Natural killer cell treated with Interleukin-12 subunit alpha and Interleukin-12 subunit beta and Interleukin-15 and Interleukin-18, amount 100 ng/mL, for 72 hours (primary cell): Measurements from ENCODE around the gene USP22. TPM values are rescaled to one million over a fixed set of nuclear protein-coding genes. Genes with fewer than 3 reads are reported as not detected.
"Not testable (repeated sequence)": the region's sequence is repeated elsewhere in the genome, so short reads cannot be mapped to it uniquely, and the experiment has no call there.

Experiments
- ATAC-seq, 2 donors: fragments of 150-1000 bp; cut with Tn5 transposase in 1 of 2; sonication (Bioruptor Pico), chemical (Tn5 transposase) in 1 of 2; 2 replicates each; pipeline ENCODE4 v1.10.0; 2021
- DNase-seq: peaks from one replicate; pipeline ENCODE4 v3.0.0; 2022; ENCODE audit warnings: low spot score
- H3K27ac Mint-ChIP-seq, 2 donors: 1 replicate in 1 of 2; 2 replicates in 1 of 2; pipeline ENCODE4 v1.8.0; 2022; ENCODE audit warnings: mixed read lengths in 2 of 2, mild to moderate bottlenecking in 1 of 2, moderate library complexity in 1 of 2
- H3K27me3 Mint-ChIP-seq, 2 donors: 1 replicate in 1 of 2; 2 replicates in 1 of 2; pipeline ENCODE4 v1.8.0; 2022; ENCODE audit warnings: mixed read lengths in 2 of 2
- H3K36me3 Mint-ChIP-seq: one replicate; pipeline ENCODE4 v1.8.0; 2022; ENCODE audit warnings: mixed read lengths
- H3K4me1 Mint-ChIP-seq, 2 donors: 1 replicate in 1 of 2; 2 replicates in 1 of 2; pipeline ENCODE4 v1.8.0; 2022; ENCODE audit warnings: low read depth in 2 of 2, mixed read lengths in 2 of 2, mild to moderate bottlenecking in 1 of 2
- H3K4me3 Mint-ChIP-seq: one replicate; pipeline ENCODE4 v1.8.0; 2022; ENCODE audit warnings: mixed read lengths
- H3K9me3 Mint-ChIP-seq: 2 replicates; pipeline ENCODE4 v1.8.0; 2022; ENCODE audit warnings: mixed read lengths
- total RNA-seq, 2 donors: library from RNA; stranded (reverse); gene quantifications; one replicate each; pipeline ENCODE4 v1.2.3, GENCODE V29; 2022

Gene USP22
- total RNA-seq, result 100 to 1,000 TPM; 102 to 179 TPM

GRCh38 chr17:21042458-21043295 is at the start of gene USP22:
Gene USP22, minus strand, starts transcription at chr17:21043011. Its CDS starts 176 bp downstream, at chr17:21042835.
- Mint-ChIP-seq H3K27me3 (peaks cover 0 to 2% of the 10 kb centered on the region in 2 donors), H3K27ac (peak within 1 kb of the TSS; percentile 79 to 91), H3K9me3 (no peaks in the 10 kb centered on the region), H3K4me1 (peaks cover 21 to 25% of the 10 kb centered on the region in 2 donors), H3K4me3 (peak within 1 kb of the TSS; percentile 86), H3K36me3 (no peaks in the 10 kb centered on the region)
- DNase-seq (peak; percentile 62), ATAC-seq (peak; percentile 81 to 84)

- DNase-seq, result no peak
- no peak for ATAC-seq
- Mint-ChIP-seq H3K36me3 (no peaks in the 10 kb centered on the region), H3K4me3 (no peak overlapping the region), H3K27ac (no peak overlapping the region), H3K4me1 (no peaks in the 10 kb centered on the region), H3K27me3 (peaks cover 0 to 3% of the 10 kb centered on the region in 2 donors), H3K9me3 (no peaks in the 10 kb centered on the region)
Observed at GRCh38 chr17:21090902-21091618, 48.2 kb upstream of the USP22 start.

GRCh38 chr17:21089933-21090901 is 47.4 kb upstream of the USP22 start:
- Mint-ChIP-seq H3K36me3 (no peaks in the 10 kb centered on the region), H3K4me1 (no peaks in the 10 kb centered on the region), H3K27me3 (peaks cover 0 to 3% of the 10 kb centered on the region in 2 donors), H3K9me3 (no peaks in the 10 kb centered on the region), H3K27ac (no peak overlapping the region), H3K4me3 (no peak overlapping the region)
- ATAC-seq (no peak), DNase-seq (no peak)

- peaks cover 0 to 3% of the 10 kb centered on the region in 2 donors for H3K27me3 Mint-ChIP-seq
- H3K27ac Mint-ChIP-seq, result no peak overlapping the region
- no peaks in the 10 kb centered on the region for H3K36me3 Mint-ChIP-seq
- no peaks in the 10 kb centered on the region for H3K4me1 Mint-ChIP-seq
- no peak overlapping the region for H3K4me3 Mint-ChIP-seq
- DNase-seq, result no peak
- H3K9me3 Mint-ChIP-seq, result no peaks in the 10 kb centered on the region
- ATAC-seq, result no peak
Observed at GRCh38 chr17:21089145-21089544, 46.3 kb upstream of the USP22 start.

GRCh38 chr17:21085707-21086106 is 42.9 kb upstream of the USP22 start:
- H3K27me3 Mint-ChIP-seq, result peaks cover 0 to 3% of the 10 kb centered on the region in 2 donors
- ATAC-seq (no peak), DNase-seq (no peak)
- no peaks in the 10 kb centered on the region for H3K4me1 Mint-ChIP-seq
- no peak overlapping the region for H3K27ac Mint-ChIP-seq
- no peak overlapping the region for H3K4me3 Mint-ChIP-seq
- no peaks in the 10 kb centered on the region for H3K9me3 Mint-ChIP-seq
- no peaks in the 10 kb centered on the region for H3K36me3 Mint-ChIP-seq

GRCh38 chr17:21085280-21085679 is 42.5 kb upstream of the USP22 start:
- H3K27ac Mint-ChIP-seq, ATAC-seq, H3K9me3 Mint-ChIP-seq: not testable (repeated sequence)

GRCh38 chr17:21082001-21082436 is 39.2 kb upstream of the USP22 start:
- Mint-ChIP-seq H3K36me3 (no peaks in the 10 kb centered on the region), H3K9me3 (no peaks in the 10 kb centered on the region)
- no peak for ATAC-seq

More at GRCh38 chr17:21085280-21085679, 42.5 kb upstream of the USP22 start:
- not testable (repeated sequence) for H3K4me1 Mint-ChIP-seq, H3K27me3 Mint-ChIP-seq, DNase-seq, H3K36me3 Mint-ChIP-seq, H3K4me3 Mint-ChIP-seq

GRCh38 chr17:21079196-21079595 is 36.4 kb upstream of the USP22 start:
- no peaks in the 10 kb centered on the region for H3K9me3 Mint-ChIP-seq
- H3K4me1 Mint-ChIP-seq, result no peaks in the 10 kb centered on the region
- H3K36me3 Mint-ChIP-seq, result no peaks in the 10 kb centered on the region
- ATAC-seq (no peak), DNase-seq (no peak)
- H3K4me3 Mint-ChIP-seq, result no peak overlapping the region
- H3K27me3 Mint-ChIP-seq, result peaks cover 13 to 17% of the 10 kb centered on the region in 2 donors
- no peak overlapping the region for H3K27ac Mint-ChIP-seq

More at GRCh38 chr17:21082001-21082436, 39.2 kb upstream of the USP22 start:
- Mint-ChIP-seq H3K27ac (no peak overlapping the region), H3K27me3 (peaks cover 8 to 17% of the 10 kb centered on the region in 2 donors), H3K4me3 (no peak overlapping the region), H3K4me1 (no peaks in the 10 kb centered on the region)
- DNase-seq, result no peak

- Mint-ChIP-seq H3K27me3 (peaks cover 13 to 17% of the 10 kb centered on the region in 2 donors), H3K4me1 (no peaks in the 10 kb centered on the region), H3K27ac (no peak overlapping the region), H3K9me3 (no peaks in the 10 kb centered on the region), H3K4me3 (no peak overlapping the region), H3K36me3 (no peaks in the 10 kb centered on the region)
- ATAC-seq (no peak), DNase-seq (no peak)
Observed at GRCh38 chr17:21078016-21078780, 35.4 kb upstream of the USP22 start.

- DNase-seq (no peak), ATAC-seq (no peak)
- H3K36me3 Mint-ChIP-seq, result no peaks in the 10 kb centered on the region
- H3K4me3 Mint-ChIP-seq, result no peak overlapping the region
- H3K4me1 Mint-ChIP-seq, result no peaks in the 10 kb centered on the region
- H3K27ac Mint-ChIP-seq, result no peak overlapping the region
- H3K9me3 Mint-ChIP-seq, result no peaks in the 10 kb centered on the region
- peaks cover 13 to 17% of the 10 kb centered on the region in 2 donors for H3K27me3 Mint-ChIP-seq
Observed at GRCh38 chr17:21077281-21077680, 34.5 kb upstream of the USP22 start.

GRCh38 chr17:21076242-21076641 is 33.4 kb upstream of the USP22 start:
- Mint-ChIP-seq H3K9me3 (no peaks in the 10 kb centered on the region), H3K4me3 (no peak overlapping the region), H3K36me3 (no peaks in the 10 kb centered on the region), H3K4me1 (no peaks in the 10 kb centered on the region), H3K27me3 (peaks cover 13 to 17% of the 10 kb centered on the region in 2 donors), H3K27ac (no peak overlapping the region)
- DNase-seq (no peak), ATAC-seq (no peak)

- ATAC-seq, result no peak
- H3K27ac Mint-ChIP-seq, result no peak overlapping the region
- peaks cover 13 to 17% of the 10 kb centered on the region in 2 donors for H3K27me3 Mint-ChIP-seq
- DNase-seq, result no peak
- no peaks in the 10 kb centered on the region for H3K36me3 Mint-ChIP-seq
- H3K9me3 Mint-ChIP-seq, result no peaks in the 10 kb centered on the region
- no peaks in the 10 kb centered on the region for H3K4me1 Mint-ChIP-seq
- H3K4me3 Mint-ChIP-seq, result no peak overlapping the region
Observed at GRCh38 chr17:21075739-21076085, 32.9 kb upstream of the USP22 start.

- H3K4me3 Mint-ChIP-seq, result no peak overlapping the region
- ATAC-seq, result no peak
- no peaks in the 10 kb centered on the region for H3K4me1 Mint-ChIP-seq
- no peaks in the 10 kb centered on the region for H3K9me3 Mint-ChIP-seq
- no peak overlapping the region for H3K27ac Mint-ChIP-seq
- no peaks in the 10 kb centered on the region for H3K36me3 Mint-ChIP-seq
- DNase-seq, result no peak
- H3K27me3 Mint-ChIP-seq, result peaks cover 0 to 5% of the 10 kb centered on the region in 2 donors
Observed at GRCh38 chr17:21072745-21073197, 30.0 kb upstream of the USP22 start.
